Uterus (tissue), 4 donors: ENCODE measurements around the gene SLC13A1. TPM values are rescaled to one million over a fixed set of nuclear protein-coding genes. Genes with fewer than 3 reads are reported as not detected.
"Not testable (repeated sequence)": the region's sequence is repeated elsewhere in the genome, so short reads cannot be mapped to it uniquely, and the experiment has no call there.

ENCODE experiments used
- DNase-seq, 2 donors: peaks; one replicate each; pipeline ENCODE4 v3.0.0-alpha.2; 2019 to 2020
- H3K27ac ChIP-seq, 2 donors: fragments of 200-600 bp; sonication (generic); 1 replicate in 1 of 2; 2 replicates in 1 of 2; pipeline ENCODE4 v1.5.1; 2016 to 2018
- H3K27me3 ChIP-seq, 2 donors: fragments of 200-600 bp; sonication (generic); one replicate each; pipeline ENCODE4 v1.5.1; 2018 to 2019; ENCODE audit warnings: control low read depth in 1 of 2
- H3K36me3 ChIP-seq, 2 donors: fragments of 200-600 bp; sonication (generic); one replicate each; pipeline ENCODE4 v1.5.1; 2019; ENCODE audit warnings: control low read depth in 1 of 2
- H3K4me1 ChIP-seq, 2 donors: fragments of 200-600 bp; sonication (generic); one replicate each; pipeline ENCODE4 v1.5.1; 2018 to 2019; ENCODE audit warnings: control low read depth in 1 of 2
- H3K4me3 ChIP-seq, 2 donors: fragments of 200-600 bp; sonication (generic); 1 replicate in 1 of 2; 2 replicates in 1 of 2; pipeline ENCODE4 v1.5.1; 2018 to 2019; ENCODE audit warnings: mild to moderate bottlenecking in 1 of 2
- H3K9me3 ChIP-seq, 2 donors: fragments of 200-600 bp; sonication (generic); one replicate each; pipeline ENCODE4 v1.5.1; 2019; ENCODE audit warnings: control low read depth in 1 of 2
- POLR2A ChIP-seq, 2 donors: fragments of 450-650 bp; IDR thresholded peaks; one replicate each; pipeline ENCODE4 v1.6.1; 2016; ENCODE audit warnings: antibody characterized with exemption in 2 of 2, mild to moderate bottlenecking in 1 of 2, moderate library complexity in 1 of 2
- intact Hi-C: fragments of 100-400 bp; cut with DNase I; formaldehyde crosslinking; loops from one replicate; pipeline ENCODE4 v1.15.1; 2023; ENCODE audit warnings: low total_unique reads
- total RNA-seq, 4 donors: library from RNA; depleted of rRNA in 3 of 4; stranded (reverse); fragments of >200 nt in 3 of 4; gene quantifications; one replicate each; pipeline versions ENCODE4 v1.1.0 to v1.2.4, GENCODE V29; 2014 to 2023
- TF ChIP-seq, protein P1 (sequence below), 4 experiments: fragments of 200-600 bp in 2 of 4; fragments of 450-650 bp in 2 of 4; sonication (generic) in 2 of 4; IDR thresholded peaks; one replicate each; pipeline ENCODE4 v1.5.1; 2016 to 2019; ENCODE audit warnings: antibody characterized with exemption in 4 of 4, mild to moderate bottlenecking in 2 of 4, moderate library complexity in 1 of 4
- donor health status: DM: yes; HTN: yes; CAD: no.

The SLC13A1 gene
- total RNA-seq, 4 donors from 2014 or later, result not detected

DNA sequence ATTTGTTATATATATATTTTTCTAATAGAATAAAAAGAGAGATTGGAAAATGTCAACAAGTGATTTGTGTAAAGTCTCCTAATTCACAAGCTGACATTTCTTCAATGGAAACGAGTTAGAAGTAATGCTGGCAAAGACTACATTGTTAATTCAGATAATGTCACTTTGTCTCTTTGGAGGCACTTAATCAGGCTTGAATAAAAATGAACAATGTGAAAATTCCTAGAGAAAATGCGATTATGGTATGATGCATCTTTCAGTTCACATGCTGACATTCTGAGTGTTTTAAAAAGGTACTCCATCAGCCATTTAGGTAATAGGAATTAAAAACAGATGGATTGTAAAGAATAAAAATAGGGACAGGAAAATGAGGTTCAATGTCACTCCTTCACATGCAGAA is 100.1 kb downstream of the SLC13A1 start:
- Histone ChIP-seq H3K4me1 (no peaks in the 10 kb centered on the region), H3K27me3 (no peaks in the 10 kb centered on the region), H3K36me3 (no peaks in the 10 kb centered on the region), H3K4me3 (no peak overlapping the region), H3K27ac (no peak overlapping the region), H3K9me3 (no peaks in the 10 kb centered on the region)
- no peak for DNase-seq
- no peak for TF ChIP-seq POLR2A (IDR thresholded peaks at IDR 0.05)
- TF ChIP-seq, protein P1, sequence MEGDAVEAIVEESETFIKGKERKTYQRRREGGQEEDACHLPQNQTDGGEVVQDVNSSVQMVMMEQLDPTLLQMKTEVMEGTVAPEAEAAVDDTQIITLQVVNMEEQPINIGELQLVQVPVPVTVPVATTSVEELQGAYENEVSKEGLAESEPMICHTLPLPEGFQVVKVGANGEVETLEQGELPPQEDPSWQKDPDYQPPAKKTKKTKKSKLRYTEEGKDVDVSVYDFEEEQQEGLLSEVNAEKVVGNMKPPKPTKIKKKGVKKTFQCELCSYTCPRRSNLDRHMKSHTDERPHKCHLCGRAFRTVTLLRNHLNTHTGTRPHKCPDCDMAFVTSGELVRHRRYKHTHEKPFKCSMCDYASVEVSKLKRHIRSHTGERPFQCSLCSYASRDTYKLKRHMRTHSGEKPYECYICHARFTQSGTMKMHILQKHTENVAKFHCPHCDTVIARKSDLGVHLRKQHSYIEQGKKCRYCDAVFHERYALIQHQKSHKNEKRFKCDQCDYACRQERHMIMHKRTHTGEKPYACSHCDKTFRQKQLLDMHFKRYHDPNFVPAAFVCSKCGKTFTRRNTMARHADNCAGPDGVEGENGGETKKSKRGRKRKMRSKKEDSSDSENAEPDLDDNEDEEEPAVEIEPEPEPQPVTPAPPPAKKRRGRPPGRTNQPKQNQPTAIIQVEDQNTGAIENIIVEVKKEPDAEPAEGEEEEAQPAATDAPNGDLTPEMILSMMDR (IDR thresholded peaks at IDR 0.05), result no peak
- intact Hi-C loops, result no loop called here

DNA sequence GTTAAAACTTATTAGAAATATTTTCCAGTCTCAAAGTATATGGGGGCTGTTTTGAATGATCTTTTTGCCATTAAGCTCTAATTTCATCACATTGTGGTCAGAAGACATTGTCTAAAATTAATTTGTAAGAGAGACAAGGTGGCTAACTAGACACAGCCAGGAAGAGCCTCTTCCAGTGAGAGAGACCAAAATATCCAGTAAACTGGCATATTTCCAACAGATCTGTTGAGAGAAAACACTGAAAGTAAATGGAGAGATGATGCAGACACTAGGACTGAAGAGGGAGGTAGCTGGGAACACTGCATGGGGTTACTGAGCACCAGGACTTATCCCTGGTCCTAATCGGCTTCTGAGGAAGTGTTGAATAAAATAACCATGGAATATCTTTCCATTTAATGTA is 102.8 kb downstream of the SLC13A1 start:
- no peak overlapping the region for H3K27ac ChIP-seq
- H3K4me3 ChIP-seq, result no peak overlapping the region
- H3K27me3 ChIP-seq, result no peaks in the 10 kb centered on the region
- intact Hi-C loops, result no loop called here
- H3K4me1 ChIP-seq, result no peaks in the 10 kb centered on the region
- no peak for DNase-seq
- no peak for TF ChIP-seq POLR2A (IDR thresholded peaks at IDR 0.05)
- H3K36me3 ChIP-seq, result no peaks in the 10 kb centered on the region
- H3K9me3 ChIP-seq, result no peaks in the 10 kb centered on the region

GRCh38 chr7:123096434-123096833 is 103.3 kb downstream of the SLC13A1 start:
- intact Hi-C loops, result no loop called here
- no peak for DNase-seq
- H3K36me3 ChIP-seq, result no peaks in the 10 kb centered on the region
- no peak overlapping the region for H3K4me3 ChIP-seq
- no peaks in the 10 kb centered on the region for H3K9me3 ChIP-seq
- no peak overlapping the region for H3K27ac ChIP-seq
- H3K4me1 ChIP-seq, result no peaks in the 10 kb centered on the region
- no peaks in the 10 kb centered on the region for H3K27me3 ChIP-seq
- TF ChIP-seq POLR2A (IDR thresholded peaks at IDR 0.05), result no peak
- TF ChIP-seq, protein P1 (IDR thresholded peaks at IDR 0.05), result no peak

GRCh38 chr7:123090456-123090855 is 109.3 kb downstream of the SLC13A1 start:
- H3K9me3 ChIP-seq, result no peaks in the 10 kb centered on the region
- no peaks in the 10 kb centered on the region for H3K27me3 ChIP-seq
- no peaks in the 10 kb centered on the region for H3K36me3 ChIP-seq
- intact Hi-C loops, result no loop called here
- no peak overlapping the region for H3K27ac ChIP-seq
- H3K4me3 ChIP-seq, result no peak overlapping the region
- TF ChIP-seq, protein P1 (IDR thresholded peaks at IDR 0.05), result no peak
- no peak for TF ChIP-seq POLR2A (IDR thresholded peaks at IDR 0.05)
- H3K4me1 ChIP-seq, result no peaks in the 10 kb centered on the region
- no peak for DNase-seq

DNA sequence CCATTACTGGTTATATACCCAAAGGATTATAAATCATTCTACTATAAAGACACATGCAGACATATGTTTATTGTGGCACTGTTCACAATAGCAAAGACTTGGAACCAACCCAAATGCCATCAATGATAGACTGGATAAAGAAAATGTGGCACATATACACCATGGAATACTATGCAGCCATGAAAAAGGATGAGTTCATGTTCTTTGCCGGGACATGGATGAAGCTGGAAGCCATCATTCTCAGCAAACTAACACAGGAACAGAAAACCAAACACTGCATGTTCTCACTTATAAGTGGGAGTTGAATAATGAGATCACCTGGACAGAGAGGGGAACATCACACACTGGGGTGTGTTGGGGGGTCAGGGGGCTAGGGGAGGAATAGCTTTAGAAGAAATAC is 112.9 kb downstream of the SLC13A1 start:
- H3K4me3 ChIP-seq, H3K27ac ChIP-seq, H3K9me3 ChIP-seq, H3K4me1 ChIP-seq, H3K36me3 ChIP-seq, intact Hi-C loops, H3K27me3 ChIP-seq, DNase-seq: not testable (repeated sequence)

- H3K4me3 ChIP-seq, H3K4me1 ChIP-seq, H3K27ac ChIP-seq, DNase-seq, H3K27me3 ChIP-seq, intact Hi-C loops, H3K36me3 ChIP-seq, H3K9me3 ChIP-seq: not testable (repeated sequence)
These were observed 114.9 kb downstream of the SLC13A1 start for GRCh38 chr7:123084861-123085260.

GRCh38 chr7:123079021-123079420 is 120.7 kb downstream of the SLC13A1 start:
- H3K4me3 ChIP-seq, result no peak overlapping the region
- no peaks in the 10 kb centered on the region for H3K4me1 ChIP-seq
- DNase-seq, result no peak
- intact Hi-C loops, result no loop called here
- H3K27ac ChIP-seq, result no peak overlapping the region
- no peaks in the 10 kb centered on the region for H3K27me3 ChIP-seq
- H3K9me3 ChIP-seq, result no peaks in the 10 kb centered on the region
- TF ChIP-seq POLR2A (IDR thresholded peaks at IDR 0.05), result no peak
- TF ChIP-seq, protein P1 (IDR thresholded peaks at IDR 0.05), result no peak
- H3K36me3 ChIP-seq, result no peaks in the 10 kb centered on the region
